Effector memory CD4-positive, alpha-beta T cell (primary cell): ENCODE measurements around the gene SLC6A5.

Experiments used
- DNase-seq, 3 donors: peaks; one replicate each; pipeline ENCODE4 v3.0.0-alpha.2; 2020
- H3K27ac ChIP-seq: 2 replicates; pipeline ENCODE4 v1.7.0; 2013; ENCODE audit warnings: mild to moderate bottlenecking, low read length, moderate library complexity; ENCODE audit not compliant: insufficient read depth, poor library complexity, severe bottlenecking
- H3K27me3 ChIP-seq: replicated peaks from 2 replicates; pipeline ENCODE4 v1.7.0; 2013; ENCODE audit warnings: mild to moderate bottlenecking, low read length; ENCODE audit not compliant: insufficient read depth, control insufficient read depth, poor library complexity, severe bottlenecking
- H3K36me3 ChIP-seq: 2 replicates; pipeline ENCODE4 v1.7.0; 2013; ENCODE audit warnings: mild to moderate bottlenecking, low read length, moderate library complexity; ENCODE audit not compliant: control insufficient read depth, insufficient read depth
- H3K4me1 ChIP-seq: 2 replicates; pipeline ENCODE4 v1.7.0; 2013; ENCODE audit warnings: low read length, mild to moderate bottlenecking; ENCODE audit not compliant: control insufficient read depth, insufficient read depth, poor library complexity, severe bottlenecking
- H3K4me3 ChIP-seq: 2 replicates; pipeline ENCODE4 v1.7.0; 2013; ENCODE audit warnings: low read length, low read depth, mild to moderate bottlenecking; ENCODE audit not compliant: insufficient read depth, poor library complexity, severe bottlenecking
- H3K9me3 ChIP-seq: 2 replicates; pipeline ENCODE4 v1.7.0; 2013; ENCODE audit warnings: mild to moderate bottlenecking, low read length, moderate library complexity; ENCODE audit not compliant: control insufficient read depth

Gene SLC6A5

GRCh38 chr11:20638074-20638473 is 38.7 kb downstream of the SLC6A5 start:
- no peaks in the 10 kb centered on the region for H3K36me3 ChIP-seq
- no peaks in the 10 kb centered on the region for H3K9me3 ChIP-seq
- no peak overlapping the region for H3K27ac ChIP-seq
- no peak for DNase-seq
- no peaks in the 10 kb centered on the region for H3K27me3 ChIP-seq
- no peaks in the 10 kb centered on the region for H3K4me1 ChIP-seq
- H3K4me3 ChIP-seq: no peak overlapping the region

GRCh38 chr11:20639688-20640087 is 40.3 kb downstream of the SLC6A5 start:
- DNase-seq: no peak
- Histone ChIP-seq H3K4me3 (no peak overlapping the region), H3K4me1 (no peaks in the 10 kb centered on the region), H3K27ac (no peak overlapping the region), H3K9me3 (no peaks in the 10 kb centered on the region), H3K27me3 (no peaks in the 10 kb centered on the region), H3K36me3 (no peaks in the 10 kb centered on the region)

DNA sequence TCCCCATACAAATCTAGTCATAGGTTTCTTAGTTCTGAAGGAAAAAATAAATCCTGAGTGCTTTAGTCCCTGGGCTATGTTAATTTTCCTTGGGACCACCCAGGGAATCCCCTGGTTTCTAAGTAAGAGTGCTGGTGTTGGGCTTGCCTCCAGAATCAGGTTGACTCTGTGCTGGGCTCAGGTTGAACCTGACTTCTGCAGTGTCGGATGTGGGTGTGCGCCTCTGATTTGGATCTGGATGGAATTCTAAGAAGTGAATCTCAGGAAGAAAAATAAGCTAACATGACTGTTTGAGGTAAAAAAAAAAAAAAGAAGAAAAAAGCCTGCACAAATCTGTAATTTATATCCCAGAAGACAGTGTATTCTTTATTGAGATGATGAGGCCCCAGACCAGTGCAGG is 41.0 kb downstream of the SLC6A5 start:
- no peak for DNase-seq
- H3K36me3 ChIP-seq: no peaks in the 10 kb centered on the region

GRCh38 chr11:20644360-20644759 is 45.0 kb downstream of the SLC6A5 start:
- Histone ChIP-seq H3K9me3 (no peaks in the 10 kb centered on the region), H3K4me3 (no peak overlapping the region), H3K27ac (no peak overlapping the region), H3K4me1 (no peaks in the 10 kb centered on the region), H3K27me3 (no peaks in the 10 kb centered on the region), H3K36me3 (no peaks in the 10 kb centered on the region)
- DNase-seq: no peak

More for the DNA sequence above, 41.0 kb downstream of the SLC6A5 start:
- Histone ChIP-seq H3K4me3 (no peak overlapping the region), H3K27me3 (no peaks in the 10 kb centered on the region), H3K27ac (no peak overlapping the region), H3K4me1 (no peaks in the 10 kb centered on the region), H3K9me3 (no peaks in the 10 kb centered on the region)

- Histone ChIP-seq H3K4me1 (no peaks in the 10 kb centered on the region), H3K4me3 (no peak overlapping the region), H3K27ac (no peak overlapping the region), H3K27me3 (no peaks in the 10 kb centered on the region), H3K9me3 (no peaks in the 10 kb centered on the region), H3K36me3 (no peaks in the 10 kb centered on the region)
- peak in 1 of 3 donors; percentile 4 for DNase-seq
Observed at GRCh38 chr11:20647976-20648565, 48.7 kb downstream of the SLC6A5 start.

DNA sequence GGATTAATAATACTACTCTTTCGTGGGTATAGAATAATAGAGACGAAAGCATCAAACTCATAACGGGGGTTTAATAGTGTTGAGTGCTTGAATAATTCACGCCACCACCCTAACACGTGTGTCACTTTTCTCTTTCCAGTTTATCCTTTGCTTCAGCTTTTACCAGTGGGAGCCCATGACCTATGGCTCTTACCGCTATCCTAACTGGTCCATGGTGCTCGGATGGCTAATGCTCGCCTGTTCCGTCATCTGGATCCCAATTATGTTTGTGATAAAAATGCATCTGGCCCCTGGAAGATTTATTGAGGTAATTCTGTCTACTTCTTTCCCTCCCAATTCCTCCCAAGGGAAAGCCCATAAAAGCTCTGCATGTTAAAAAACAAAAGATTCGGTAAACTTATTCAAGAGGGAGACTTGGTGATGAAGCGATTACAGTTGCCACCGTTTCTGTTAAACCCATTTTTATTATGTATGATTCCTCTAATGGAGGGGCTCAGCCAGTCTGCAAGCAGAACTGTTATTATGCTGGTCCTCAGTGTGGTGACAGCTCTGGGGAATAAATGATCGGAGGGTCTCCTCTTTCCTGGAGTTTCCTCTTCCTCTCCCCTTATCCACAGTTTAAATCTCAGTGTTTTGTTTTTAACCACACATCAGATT is 52.9 kb downstream of the SLC6A5 start:
- DNase-seq: no peak
- H3K27ac ChIP-seq: no peak overlapping the region
- H3K36me3 ChIP-seq: no peaks in the 10 kb centered on the region
- H3K4me1 ChIP-seq: no peaks in the 10 kb centered on the region
- H3K4me3 ChIP-seq: no peak overlapping the region
- no peaks in the 10 kb centered on the region for H3K27me3 ChIP-seq
- no peaks in the 10 kb centered on the region for H3K9me3 ChIP-seq

- Histone ChIP-seq H3K27ac (no peak overlapping the region), H3K9me3 (no peaks in the 10 kb centered on the region), H3K4me3 (no peak overlapping the region), H3K4me1 (no peaks in the 10 kb centered on the region), H3K36me3 (no peaks in the 10 kb centered on the region), H3K27me3 (no peaks in the 10 kb centered on the region)
- no peak for DNase-seq
Observed at GRCh38 chr11:20654038-20654437, 54.6 kb downstream of the SLC6A5 start.

DNA sequence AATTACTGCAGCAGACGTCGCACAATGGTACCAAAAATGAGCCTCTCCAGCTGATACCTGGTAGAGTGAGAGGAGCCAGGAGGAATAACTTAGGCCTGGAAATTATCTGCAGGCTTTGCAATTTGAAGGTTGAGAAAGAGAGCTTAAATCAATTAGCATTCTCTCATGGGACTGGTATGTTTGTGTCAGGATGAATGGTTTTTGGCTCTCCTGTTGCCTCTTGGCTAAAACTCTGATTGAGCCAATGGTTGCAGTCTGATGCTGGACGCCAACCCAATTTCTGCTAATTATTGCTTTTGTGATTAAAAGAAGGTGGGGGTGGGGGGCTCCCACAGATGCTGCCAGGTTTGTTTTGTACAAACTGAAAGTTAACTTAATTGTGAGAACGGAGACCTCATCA is 57.5 kb downstream of the SLC6A5 start:
- Histone ChIP-seq H3K36me3 (no peaks in the 10 kb centered on the region), H3K4me3 (no peak overlapping the region), H3K27ac (no peak overlapping the region), H3K4me1 (no peaks in the 10 kb centered on the region), H3K27me3 (no peaks in the 10 kb centered on the region), H3K9me3 (no peaks in the 10 kb centered on the region)
- no peak for DNase-seq

DNA sequence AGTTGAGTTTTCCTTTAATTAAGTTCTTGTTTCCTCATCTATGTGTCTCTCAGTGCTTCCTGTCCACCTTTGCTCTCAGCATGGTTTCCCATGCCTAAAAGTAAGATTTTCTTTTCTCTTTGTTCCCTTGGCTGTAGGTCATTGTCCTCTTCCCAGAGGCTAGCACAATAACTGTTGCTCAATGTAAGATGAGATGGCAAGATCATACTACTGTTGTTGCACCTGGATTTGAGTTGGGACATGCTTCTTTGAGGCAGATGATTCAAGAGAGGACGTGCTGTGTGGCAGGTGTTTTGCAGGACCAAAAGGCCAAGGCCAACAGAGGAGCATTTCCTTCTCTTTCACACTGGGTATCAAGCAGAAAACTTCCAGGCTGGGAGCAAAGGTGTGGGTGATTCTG is 58.7 kb downstream of the SLC6A5 start:
- Histone ChIP-seq H3K36me3 (no peaks in the 10 kb centered on the region), H3K4me1 (no peaks in the 10 kb centered on the region), H3K27me3 (no peaks in the 10 kb centered on the region), H3K27ac (no peak overlapping the region), H3K4me3 (no peak overlapping the region), H3K9me3 (no peaks in the 10 kb centered on the region)
- no peak for DNase-seq

- Histone ChIP-seq H3K4me3 (no peak overlapping the region), H3K27ac (no peak overlapping the region), H3K9me3 (no peaks in the 10 kb centered on the region), H3K4me1 (no peaks in the 10 kb centered on the region), H3K27me3 (no peaks in the 10 kb centered on the region), H3K36me3 (no peaks in the 10 kb centered on the region)
- no peak for DNase-seq
Observed at GRCh38 chr11:20661445-20661844, 62.0 kb downstream of the SLC6A5 start.
